D721Med (cell line): ENCODE measurements around the gene LPIN1.

Experiments used
- DNase-seq: peaks from one replicate; pipeline ENCODE4 v3.0.0; 2011; ENCODE audit warnings: low spot score; ENCODE audit not compliant: insufficient read length
- FAIRE-seq: peaks from 2 replicates; lab custom pipeline; 2011; peaks lifted over from hg19 to GRCh38; lab: Jason Lieb, UNC
- CTCF ChIP-seq: IDR thresholded peaks from 2 replicates; pipeline ENCODE4 v1.5.1; 2012; ENCODE audit warnings: mild to moderate bottlenecking, control low read depth; ENCODE audit not compliant: insufficient read depth; ENCODE audit errors: missing control alignments

LPIN1 gene

GRCh38 chr2:11790228-11790627, 43.8 kb downstream of the LPIN1 start:
- TF ChIP-seq CTCF = no peak

GRCh38 chr2:11795590-11795989, 49.2 kb downstream of the LPIN1 start:
- DNase-seq = no peak
- FAIRE-seq = no peak
- no peak for TF ChIP-seq CTCF

More at GRCh38 chr2:11790228-11790627, 43.8 kb downstream of the LPIN1 start:
- FAIRE-seq = no peak
- DNase-seq = no peak

- no peak for DNase-seq
- TF ChIP-seq CTCF = no peak
- FAIRE-seq = no peak
These were observed 50.0 kb downstream of the LPIN1 start for GRCh38 chr2:11796190-11797171.

GRCh38 chr2:11797846-11798245, 51.4 kb downstream of the LPIN1 start:
- DNase-seq (no peak), FAIRE-seq (no peak)
- no peak for TF ChIP-seq CTCF

GRCh38 chr2:11798701-11799435, 52.4 kb downstream of the LPIN1 start:
- DNase-seq = no peak
- FAIRE-seq = no peak
- TF ChIP-seq CTCF = no peak

- no peak for DNase-seq
- no peak for FAIRE-seq
- no peak for TF ChIP-seq CTCF
These were observed 53.4 kb downstream of the LPIN1 start for GRCh38 chr2:11799826-11800225.
